GM19468 (cell line): ENCODE results near the gene MYRFL.
"Not testable (repeated sequence)": the region's sequence is repeated elsewhere in the genome, so short reads cannot be mapped to it uniquely, and the experiment has no call there.

Experiments used
- ATAC-seq: cut with Tn5 transposase; IDR thresholded peaks from one replicate; pipeline ENCODE4 v1.9.1; 2021; ENCODE audit warnings: mild to moderate bottlenecking, moderate library complexity, moderate number of reproducible peaks; ENCODE audit not compliant: unreplicated experiment; ENCODE audit errors: extremely low read depth

MYRFL gene

GRCh38 chr12:69824966-69825560 lies at the start of gene MYRFL:
TSS of gene MYRFL (plus strand) at chr12:69825227. CDS start at chr12:69825518, 291 bp downstream.
- ATAC-seq = no peak

- ATAC-seq = no peak
Measured at GRCh38 chr12:69779928-69780327, 45.1 kb upstream of the MYRFL start.

DNA sequence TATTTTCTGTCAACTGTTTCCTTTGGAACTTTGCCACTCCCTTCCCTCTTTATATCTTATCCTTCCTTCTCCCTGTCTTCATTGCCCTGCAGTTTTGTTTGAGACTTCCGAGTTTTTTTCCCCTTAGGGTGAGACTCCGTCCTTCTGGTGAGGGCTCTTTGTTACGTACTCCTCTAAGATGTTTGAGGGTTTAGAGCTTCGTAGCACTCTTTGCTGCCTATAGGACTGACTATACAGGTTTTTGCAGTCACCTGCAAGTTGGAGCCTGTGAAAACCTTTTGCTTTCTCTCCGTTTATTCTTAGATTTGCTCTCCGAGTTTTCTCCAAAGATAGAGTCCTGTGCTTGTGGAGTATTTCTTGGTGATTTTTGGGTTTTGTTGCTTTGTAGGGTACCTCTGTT lies 41.7 kb upstream of the MYRFL start:
- ATAC-seq = no peak

DNA sequence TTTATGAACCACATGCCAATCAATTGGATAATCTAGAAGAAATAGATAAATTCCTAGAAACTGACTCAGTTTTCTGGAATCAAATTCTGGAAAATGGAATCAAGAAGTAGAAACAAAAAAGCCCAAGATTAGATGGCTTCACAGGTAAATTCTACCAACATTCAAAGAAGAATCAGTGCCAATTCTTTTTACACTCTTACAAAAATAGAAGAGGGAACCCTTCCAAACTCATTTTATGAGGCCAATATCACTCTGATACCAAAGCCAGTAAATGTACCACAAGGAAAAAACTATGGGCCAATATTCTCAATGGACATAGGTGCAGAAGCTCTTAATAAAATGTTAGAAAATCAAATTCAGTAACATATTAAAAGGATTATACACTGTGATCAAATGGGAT lies 35.7 kb upstream of the MYRFL start:
- no peak for ATAC-seq

- no peak for ATAC-seq
Measured at GRCh38 chr12:69792533-69792932, 32.5 kb upstream of the MYRFL start.

- not testable (repeated sequence) for ATAC-seq
Measured at GRCh38 chr12:69807101-69807897, 17.7 kb upstream of the MYRFL start.

DNA sequence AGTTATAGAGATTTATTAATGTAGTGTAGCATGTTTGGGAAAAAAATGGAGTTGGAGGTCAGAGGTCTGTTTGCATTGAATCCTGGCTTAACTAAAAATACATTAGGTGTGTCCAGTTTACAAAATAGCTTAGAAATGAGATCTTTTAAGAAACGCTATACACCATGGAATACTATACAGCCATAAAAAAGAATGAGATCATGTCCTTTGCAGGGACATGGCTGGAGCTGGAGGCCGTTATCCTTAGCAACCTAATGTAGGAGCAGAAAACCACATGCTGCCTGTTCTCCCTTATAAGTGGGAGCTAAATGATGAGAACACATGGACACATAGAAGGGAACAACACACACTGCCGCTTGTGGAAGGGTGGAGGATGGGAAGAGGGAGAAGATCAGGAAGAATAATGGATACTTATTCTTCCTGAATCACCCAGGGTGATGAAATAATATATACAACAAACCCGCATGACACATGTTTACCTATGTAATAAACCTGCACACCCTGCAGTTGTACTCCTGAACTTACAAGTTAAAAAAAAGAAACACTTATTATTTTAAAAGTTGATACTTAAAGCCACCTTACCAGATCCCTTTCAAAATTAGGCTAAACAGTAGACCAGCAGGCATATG lies 14.0 kb upstream of the MYRFL start:
- ATAC-seq = no peak

DNA sequence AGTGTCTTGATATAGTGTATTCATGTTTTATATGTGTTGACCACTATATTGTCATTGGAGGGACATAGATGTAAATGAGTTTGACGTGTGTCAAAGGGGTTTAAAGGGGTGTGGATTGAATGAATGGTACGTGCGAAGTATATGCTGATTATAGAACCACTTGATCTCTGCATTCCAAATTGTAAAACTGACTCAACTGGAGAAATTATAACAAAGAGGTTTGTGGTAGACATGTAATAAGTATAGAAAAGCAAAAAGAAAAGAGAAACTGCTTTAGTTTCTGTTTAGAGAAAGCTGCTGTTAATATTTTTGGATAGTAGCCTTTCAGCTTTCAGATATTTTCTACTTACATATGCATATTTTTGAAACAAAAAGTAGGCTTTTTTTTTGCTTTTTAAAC lies 8.9 kb upstream of the MYRFL start:
- ATAC-seq = no peak

GRCh38 chr12:69821032-69821455 lies 4.0 kb upstream of the MYRFL start:
- ATAC-seq = no peak

DNA sequence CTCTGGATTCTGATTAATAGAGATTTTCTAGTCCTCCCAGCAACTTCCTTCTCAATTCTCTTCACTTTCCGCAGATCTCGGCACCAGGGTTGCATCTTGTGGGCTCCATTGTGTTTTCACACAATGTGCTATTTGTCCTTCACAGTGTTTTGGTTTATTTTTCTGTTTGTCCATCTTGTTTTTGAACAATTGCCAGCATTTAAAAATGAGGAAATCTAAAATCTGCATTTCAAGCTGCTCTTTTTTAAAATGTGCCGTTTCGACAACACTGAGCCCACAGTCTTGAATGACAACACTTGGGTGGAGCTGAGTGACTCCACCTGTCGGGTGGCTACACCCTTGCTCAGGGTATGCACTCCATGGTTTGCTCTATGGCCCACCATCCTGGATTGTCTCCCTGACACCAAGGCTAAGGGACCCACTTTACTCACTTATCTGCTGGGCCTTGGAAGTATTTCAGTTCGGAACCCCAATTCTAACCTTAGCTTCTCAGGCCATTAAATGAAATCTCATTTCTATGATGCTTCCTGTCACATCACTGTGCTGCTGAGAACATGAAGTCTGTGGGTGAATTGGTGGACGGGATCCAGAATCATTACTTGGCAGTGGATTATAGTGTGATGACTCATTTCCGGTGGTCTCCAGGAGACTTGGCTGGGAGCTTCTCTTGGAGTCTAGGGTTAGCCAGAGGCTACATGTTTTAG lies 3.4 kb upstream of the MYRFL start:
- ATAC-seq = no peak

DNA sequence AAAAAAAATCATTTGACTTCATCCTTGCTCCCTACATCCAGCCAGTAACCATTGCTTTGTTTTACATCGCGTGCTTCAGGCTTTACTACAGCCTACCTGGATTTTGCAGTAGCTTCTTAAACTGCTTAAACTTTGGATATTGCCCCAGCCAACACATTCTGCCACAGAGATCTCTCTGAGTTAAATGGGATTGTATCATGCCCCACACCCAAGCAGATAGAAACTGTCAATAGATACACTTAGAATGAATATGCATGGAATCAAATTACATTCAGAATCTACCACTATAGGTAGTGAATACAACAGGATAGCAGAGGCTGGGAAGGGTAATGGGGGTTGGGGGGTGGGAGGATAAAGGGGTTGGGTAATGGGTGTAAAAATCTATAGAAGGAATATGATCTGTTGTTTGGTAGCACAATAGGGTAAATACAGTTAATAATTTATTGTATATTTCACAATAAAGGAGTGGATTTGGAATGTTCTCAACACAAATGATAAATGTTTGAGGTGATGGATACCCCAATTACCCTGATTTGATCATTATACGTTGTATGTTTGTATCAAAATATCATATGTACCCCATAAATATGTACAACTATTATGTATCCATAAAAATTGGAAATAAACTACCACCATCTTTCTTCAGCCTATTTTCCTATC lies 2.7 kb upstream of the MYRFL start:
- ATAC-seq = no peak

- no peak for ATAC-seq
Measured at GRCh38 chr12:69824028-69824427, 999 bp upstream of the MYRFL start.

- ATAC-seq = no peak
Measured at GRCh38 chr12:69828897-69829296, 3.9 kb downstream of the MYRFL start.

- ATAC-seq = no peak
Measured at GRCh38 chr12:69833696-69834095, 8.7 kb downstream of the MYRFL start.

DNA sequence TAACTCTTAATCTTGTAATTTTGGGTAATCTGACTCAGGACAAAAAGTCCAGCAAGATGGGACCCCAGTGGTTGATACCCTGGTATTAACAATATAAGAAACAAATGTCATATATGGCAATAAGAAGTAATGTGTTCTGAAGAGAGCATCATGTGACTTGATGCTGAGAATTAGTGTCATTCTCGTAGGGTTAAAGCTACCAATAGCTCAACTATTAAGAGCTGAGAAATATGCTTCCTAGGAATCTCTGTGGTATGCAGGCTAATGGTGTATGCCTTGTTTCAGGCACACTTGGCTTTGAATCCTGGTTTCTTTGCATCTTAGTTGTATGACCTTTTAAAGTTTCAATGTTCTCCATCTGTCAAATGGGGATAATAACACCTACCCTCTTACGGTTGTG lies 9.1 kb downstream of the MYRFL start:
- no peak for ATAC-seq

DNA sequence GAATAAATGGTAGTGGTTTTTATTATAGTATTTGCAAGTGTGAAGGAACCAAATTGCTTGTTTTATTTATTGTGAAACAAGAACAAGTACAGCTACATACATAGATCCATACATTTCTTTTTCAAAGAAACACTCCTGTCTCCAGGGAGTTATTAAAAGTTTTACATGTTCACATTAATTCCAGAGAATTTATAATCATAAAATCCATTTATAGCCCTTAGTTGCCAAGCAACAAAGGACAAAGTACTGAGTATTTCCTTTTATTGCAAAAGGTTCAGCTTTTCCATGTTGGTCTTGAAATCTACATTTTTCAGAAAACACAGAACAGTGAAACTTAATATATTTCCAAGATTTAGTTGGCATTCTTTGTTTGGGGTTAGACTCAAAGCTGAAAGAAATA lies 9.5 kb downstream of the MYRFL start:
- ATAC-seq = no peak

DNA sequence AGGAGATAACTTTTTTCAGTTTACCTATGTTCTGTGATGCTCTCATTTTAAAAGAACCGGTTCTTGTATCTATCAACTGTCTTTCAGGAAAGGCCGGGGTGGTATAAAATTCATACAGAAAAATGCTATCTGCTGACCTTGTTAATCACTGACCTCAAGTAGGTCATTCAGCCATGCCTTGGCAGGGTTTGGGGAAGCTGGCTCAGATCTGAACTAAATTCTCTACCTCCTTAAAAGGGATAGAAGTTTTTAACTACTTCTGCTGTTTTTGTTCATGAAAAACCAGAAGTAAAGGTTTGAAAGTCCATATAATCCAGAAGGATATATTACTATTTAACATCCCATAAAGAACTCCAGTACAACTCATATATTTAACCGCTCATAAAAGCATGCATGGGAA lies 10.1 kb downstream of the MYRFL start:
- ATAC-seq = no peak

DNA sequence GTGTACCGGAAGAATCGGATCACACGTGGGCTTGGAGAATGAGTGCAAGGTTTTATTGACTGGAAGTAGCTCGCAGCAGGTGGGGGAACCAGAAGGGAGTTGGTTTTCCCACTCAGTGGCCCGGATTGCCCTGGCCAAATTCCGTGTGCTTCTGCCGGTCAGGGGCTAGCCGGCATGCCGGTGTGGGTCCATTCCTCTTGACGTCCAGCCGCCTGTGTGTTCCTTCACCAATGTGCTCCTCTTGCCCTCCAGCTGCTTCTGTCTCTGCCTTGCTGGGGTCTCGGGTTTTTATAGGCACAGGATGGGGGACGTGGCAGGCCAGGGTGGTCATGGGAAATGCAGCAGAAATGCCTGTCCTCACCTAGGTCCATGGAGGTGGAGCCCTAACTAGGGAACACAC lies 11.0 kb downstream of the MYRFL start:
- no peak for ATAC-seq

GRCh38 chr12:69837191-69837590 lies 12.2 kb downstream of the MYRFL start:
- no peak for ATAC-seq

DNA sequence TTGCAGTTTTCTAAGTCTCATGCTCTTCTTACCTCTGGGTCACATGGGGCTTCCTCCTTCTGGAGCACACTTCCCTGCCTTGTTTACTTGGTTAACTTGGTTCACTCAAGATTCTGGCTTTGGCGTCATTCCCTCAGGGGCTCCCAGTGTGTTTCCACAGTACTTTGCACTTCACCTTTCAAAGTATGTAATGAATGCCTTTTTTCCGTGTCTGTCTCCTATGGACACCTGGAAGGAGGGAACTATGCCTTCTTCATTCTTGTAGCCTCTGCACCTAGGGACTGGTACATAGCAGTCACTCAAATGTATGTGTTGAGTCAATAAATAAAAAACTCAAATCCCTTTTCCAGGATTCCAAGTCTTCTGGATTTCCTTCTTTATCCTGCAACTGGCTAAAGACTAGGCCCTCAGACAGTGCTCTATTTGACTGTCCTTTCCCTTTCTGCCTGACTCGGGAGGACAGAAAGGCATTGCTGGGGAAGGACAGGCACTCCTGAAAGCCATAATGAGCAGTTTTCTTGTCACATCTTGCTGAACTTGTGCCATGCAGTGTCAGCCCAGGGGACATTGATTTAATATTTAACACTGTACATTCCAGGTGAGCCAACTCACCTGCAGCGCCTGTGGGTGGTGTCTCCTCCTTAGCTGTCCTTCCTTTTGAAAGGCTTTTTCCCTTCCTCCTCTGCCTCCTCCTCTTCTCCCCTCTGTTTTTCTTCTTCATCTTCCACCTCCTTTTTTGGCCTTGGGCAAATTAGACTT lies 12.8 kb downstream of the MYRFL start:
- ATAC-seq = no peak
